Peyer's patch (tissue), 4 donors: ENCODE data around the gene DPEP1. TPM values are rescaled to one million over a fixed set of nuclear protein-coding genes. Genes with fewer than 3 reads are reported as not detected.
A peak's percentile ranks its signal among the peaks of the same experiment; 100 is the strongest.
"Not testable (repeated sequence)": the region's sequence is repeated elsewhere in the genome, so short reads cannot be mapped to it uniquely, and the experiment has no call there.

Experiments
- DNase-seq, 3 donors: peaks; one replicate each; pipeline ENCODE4 v3.0.0-alpha.2; 2017 to 2019
- H3K27ac ChIP-seq, 4 donors: fragments of 200-600 bp; sonication (generic); one replicate each; pipeline ENCODE4 v1.5.1; 2016 to 2019
- H3K27me3 ChIP-seq, 2 donors: fragments of 200-600 bp; sonication (generic); one replicate each; pipeline ENCODE4 v1.5.1; 2019
- H3K36me3 ChIP-seq, 3 donors: fragments of 200-600 bp; sonication (generic); one replicate each; pipeline ENCODE4 v1.5.1; 2016 to 2019
- H3K4me1 ChIP-seq, 4 donors: fragments of 200-600 bp; sonication (generic); one replicate each; pipeline ENCODE4 v1.5.1; 2016 to 2019
- H3K4me3 ChIP-seq, 4 donors: fragments of 200-600 bp; sonication (generic); 1 replicate in 3 of 4; 2 replicates in 1 of 4; pipeline ENCODE4 v1.5.1; 2016 to 2019; ENCODE audit warnings: mild to moderate bottlenecking in 1 of 4
- H3K9me3 ChIP-seq, 4 donors: fragments of 200-600 bp; sonication (generic); one replicate each; pipeline ENCODE4 v1.5.1; 2016 to 2019; ENCODE audit warnings: mild to moderate bottlenecking in 1 of 4
- POLR2A ChIP-seq, 2 donors: fragments of 450-650 bp; IDR thresholded peaks; one replicate each; pipeline ENCODE4 v1.5.1; 2017; ENCODE audit warnings: antibody characterized with exemption in 2 of 2, mild to moderate bottlenecking in 2 of 2, moderate library complexity in 2 of 2
- total RNA-seq, 4 donors: library from RNA; depleted of rRNA; stranded (reverse); fragments of >200 nt; gene quantifications; one replicate each; pipeline ENCODE4 v1.1.0, GENCODE V29; 2016
- TF ChIP-seq, protein P1 (sequence below), 6 experiments: fragments of 450-650 bp in 4 of 6; fragments of 200-600 bp in 2 of 6; sonication (generic) in 1 of 6; IDR thresholded peaks; one replicate each; pipeline ENCODE4 v1.5.1; 2017 to 2019; ENCODE audit warnings: antibody characterized with exemption in 6 of 6, mild to moderate bottlenecking in 3 of 6, moderate library complexity in 1 of 6

DPEP1 gene
- total RNA-seq, 4 donors from 2014 or later, result 272 to 3,324 (median 2,161) TPM

DNA sequence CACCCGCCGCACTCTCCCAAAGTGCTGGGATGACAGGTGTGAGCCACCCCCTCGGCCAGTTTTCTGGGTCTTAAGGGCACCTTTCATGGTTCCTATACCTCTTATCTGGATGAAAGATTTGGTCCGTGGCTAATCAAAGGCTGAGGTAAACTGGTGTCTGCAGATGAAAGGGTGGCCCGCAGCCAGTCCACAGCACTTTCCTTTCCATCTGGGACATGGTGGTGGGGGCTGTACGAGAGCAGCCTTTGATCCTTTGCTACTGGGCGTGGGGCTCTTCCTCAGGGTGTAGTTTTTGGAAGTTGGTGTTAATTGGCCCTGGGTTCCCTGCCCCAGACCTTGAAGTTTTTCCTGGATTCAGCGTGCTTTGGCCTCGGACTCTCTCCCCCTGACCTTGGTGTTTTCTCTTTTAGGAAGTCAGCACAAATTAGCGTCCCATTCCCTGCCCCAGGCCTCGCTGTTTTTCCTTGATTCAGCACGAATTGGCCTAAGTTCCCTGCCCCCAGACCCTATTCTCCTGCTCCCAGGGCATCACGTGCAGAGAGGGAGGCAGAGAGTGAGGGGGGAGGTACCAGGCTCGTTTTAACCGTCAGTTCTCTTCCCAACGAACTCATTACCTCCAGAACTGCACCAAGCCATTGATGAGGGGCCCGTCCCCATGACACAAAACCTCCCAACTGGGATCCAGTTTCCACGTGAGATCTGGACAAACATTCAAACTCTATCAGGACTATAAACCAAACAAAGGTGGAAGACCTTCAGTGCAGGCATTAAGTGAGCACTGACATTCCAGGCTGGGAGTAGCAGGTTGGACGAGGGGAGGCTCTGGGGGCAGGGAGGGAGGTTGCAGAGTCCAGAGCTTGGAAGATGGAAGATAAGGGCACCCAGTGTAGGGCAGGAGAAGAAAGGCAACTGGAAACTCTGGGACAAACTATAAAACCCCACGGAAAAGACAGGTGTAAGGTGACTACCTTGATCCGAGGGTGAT lies 11.6 kb downstream of the DPEP1 start:
- DNase-seq, result no peak
- H3K27ac ChIP-seq, result no peak overlapping the region

DNA sequence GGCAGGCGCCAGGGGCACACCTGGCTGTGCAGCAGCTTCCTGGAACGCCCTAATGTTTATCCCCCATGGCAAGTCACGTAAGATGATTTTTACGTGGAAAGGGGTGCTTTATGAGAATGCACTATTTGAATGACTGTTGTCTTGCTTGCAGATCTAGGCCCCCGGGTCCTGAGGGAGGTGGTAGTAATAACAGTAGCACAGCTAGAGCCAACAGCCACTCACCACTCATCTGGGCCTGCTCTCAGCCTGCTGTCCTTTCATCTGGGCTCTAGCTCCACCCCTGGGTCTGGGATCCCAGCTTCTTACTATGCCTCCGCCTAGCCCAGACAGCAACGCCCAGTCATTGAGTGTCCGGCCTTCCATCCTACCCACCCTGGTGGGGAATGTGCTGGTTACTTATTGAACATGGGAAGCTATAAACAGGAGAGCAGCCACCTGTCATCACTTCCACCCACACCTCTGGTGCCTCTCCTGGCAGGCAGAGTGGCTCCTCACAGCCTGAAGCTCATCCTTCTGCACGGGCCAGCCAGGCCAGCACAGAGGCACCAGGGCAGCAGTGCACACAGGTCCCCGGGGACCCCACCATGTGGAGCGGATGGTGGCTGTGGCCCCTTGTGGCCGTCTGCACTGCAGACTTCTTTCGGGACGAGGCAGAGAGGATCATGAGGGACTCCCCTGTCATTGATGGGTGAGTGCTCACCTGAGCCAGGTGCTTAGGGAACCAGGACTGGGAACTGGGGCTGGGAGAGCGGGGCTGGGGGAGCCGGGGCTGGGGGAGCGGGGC lies 16.6 kb downstream of the DPEP1 start:
- TF ChIP-seq, protein P1, sequence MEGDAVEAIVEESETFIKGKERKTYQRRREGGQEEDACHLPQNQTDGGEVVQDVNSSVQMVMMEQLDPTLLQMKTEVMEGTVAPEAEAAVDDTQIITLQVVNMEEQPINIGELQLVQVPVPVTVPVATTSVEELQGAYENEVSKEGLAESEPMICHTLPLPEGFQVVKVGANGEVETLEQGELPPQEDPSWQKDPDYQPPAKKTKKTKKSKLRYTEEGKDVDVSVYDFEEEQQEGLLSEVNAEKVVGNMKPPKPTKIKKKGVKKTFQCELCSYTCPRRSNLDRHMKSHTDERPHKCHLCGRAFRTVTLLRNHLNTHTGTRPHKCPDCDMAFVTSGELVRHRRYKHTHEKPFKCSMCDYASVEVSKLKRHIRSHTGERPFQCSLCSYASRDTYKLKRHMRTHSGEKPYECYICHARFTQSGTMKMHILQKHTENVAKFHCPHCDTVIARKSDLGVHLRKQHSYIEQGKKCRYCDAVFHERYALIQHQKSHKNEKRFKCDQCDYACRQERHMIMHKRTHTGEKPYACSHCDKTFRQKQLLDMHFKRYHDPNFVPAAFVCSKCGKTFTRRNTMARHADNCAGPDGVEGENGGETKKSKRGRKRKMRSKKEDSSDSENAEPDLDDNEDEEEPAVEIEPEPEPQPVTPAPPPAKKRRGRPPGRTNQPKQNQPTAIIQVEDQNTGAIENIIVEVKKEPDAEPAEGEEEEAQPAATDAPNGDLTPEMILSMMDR (IDR thresholded peaks at IDR 0.05), result peak in 3 of 6 experiments; percentile 8 to 28 (median 9)
- peak; percentile 97 to 98 for TF ChIP-seq POLR2A (IDR thresholded peaks at IDR 0.05)
- H3K27me3 ChIP-seq, result no peaks in the 10 kb centered on the region
- peak overlapping the region in 2 of 4 donors; percentile 70 to 89 for H3K27ac ChIP-seq
- H3K4me1 ChIP-seq, result peaks cover 0 to 14% (median 0%) of the 10 kb centered on the region in 4 donors
- DNase-seq, result peak in 2 of 3 donors; percentile 88 to 91
- H3K9me3 ChIP-seq, result no peaks in the 10 kb centered on the region
- peak overlapping the region in 3 of 4 donors; percentile 18 to 59 (median 53) for H3K4me3 ChIP-seq
- H3K36me3 ChIP-seq, result no peaks in the 10 kb centered on the region

More for the DNA sequence above, 11.6 kb downstream of the DPEP1 start:
- Histone ChIP-seq H3K4me3 (no peak overlapping the region), H3K36me3 (no peaks in the 10 kb centered on the region), H3K4me1 (peaks cover 0 to 25% (median 0%) of the 10 kb centered on the region in 4 donors), H3K9me3 (no peaks in the 10 kb centered on the region), H3K27me3 (no peaks in the 10 kb centered on the region)
- TF ChIP-seq, protein P1 (IDR thresholded peaks at IDR 0.05), result no peak
- TF ChIP-seq POLR2A (IDR thresholded peaks at IDR 0.05), result no peak

DNA sequence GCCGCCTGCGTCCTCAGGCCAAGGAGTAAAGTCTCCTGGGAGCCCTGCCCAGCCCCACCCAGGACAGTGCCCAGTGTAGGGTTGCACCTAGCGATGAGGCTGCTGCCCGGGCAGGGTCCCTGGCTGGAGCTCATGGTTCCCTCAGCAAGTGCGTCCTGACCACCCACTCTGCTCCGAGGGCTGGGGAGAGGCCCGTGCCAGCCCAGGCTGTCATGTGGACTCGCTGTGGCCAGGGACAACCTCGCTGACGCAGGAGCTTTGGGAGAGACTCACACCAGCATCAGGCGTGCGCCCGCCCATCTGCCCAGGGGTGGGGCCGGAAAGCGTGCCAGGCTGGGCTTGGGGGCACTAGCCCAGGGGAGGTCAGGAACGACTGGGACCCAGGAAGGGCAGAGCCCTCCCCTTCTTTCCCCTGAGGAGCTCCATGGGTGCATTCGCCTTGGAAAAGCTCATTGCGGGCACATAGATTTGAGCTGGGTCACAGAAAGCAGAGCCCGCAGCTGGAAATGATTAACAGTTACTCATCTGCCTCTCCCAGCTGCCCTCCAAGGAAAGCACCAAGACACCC lies 19.7 kb downstream of the DPEP1 start:
- peak overlapping the region in 3 of 4 donors; percentile 32 to 89 (median 70) for H3K27ac ChIP-seq
- peaks cover 0 to 13% (median 0%) of the 10 kb centered on the region in 4 donors for H3K4me1 ChIP-seq
- peak overlapping the region in 2 of 4 donors; percentile 53 to 59 for H3K4me3 ChIP-seq
- no peaks in the 10 kb centered on the region for H3K27me3 ChIP-seq
- H3K36me3 ChIP-seq, result peaks cover 0 to 27% (median 0%) of the 10 kb centered on the region in 3 donors
- H3K9me3 ChIP-seq, result no peaks in the 10 kb centered on the region
- DNase-seq, result peak in 2 of 3 donors; percentile 82 to 87
- TF ChIP-seq, protein P1 (IDR thresholded peaks at IDR 0.05), result no peak
- no peak for TF ChIP-seq POLR2A (IDR thresholded peaks at IDR 0.05)

DNA sequence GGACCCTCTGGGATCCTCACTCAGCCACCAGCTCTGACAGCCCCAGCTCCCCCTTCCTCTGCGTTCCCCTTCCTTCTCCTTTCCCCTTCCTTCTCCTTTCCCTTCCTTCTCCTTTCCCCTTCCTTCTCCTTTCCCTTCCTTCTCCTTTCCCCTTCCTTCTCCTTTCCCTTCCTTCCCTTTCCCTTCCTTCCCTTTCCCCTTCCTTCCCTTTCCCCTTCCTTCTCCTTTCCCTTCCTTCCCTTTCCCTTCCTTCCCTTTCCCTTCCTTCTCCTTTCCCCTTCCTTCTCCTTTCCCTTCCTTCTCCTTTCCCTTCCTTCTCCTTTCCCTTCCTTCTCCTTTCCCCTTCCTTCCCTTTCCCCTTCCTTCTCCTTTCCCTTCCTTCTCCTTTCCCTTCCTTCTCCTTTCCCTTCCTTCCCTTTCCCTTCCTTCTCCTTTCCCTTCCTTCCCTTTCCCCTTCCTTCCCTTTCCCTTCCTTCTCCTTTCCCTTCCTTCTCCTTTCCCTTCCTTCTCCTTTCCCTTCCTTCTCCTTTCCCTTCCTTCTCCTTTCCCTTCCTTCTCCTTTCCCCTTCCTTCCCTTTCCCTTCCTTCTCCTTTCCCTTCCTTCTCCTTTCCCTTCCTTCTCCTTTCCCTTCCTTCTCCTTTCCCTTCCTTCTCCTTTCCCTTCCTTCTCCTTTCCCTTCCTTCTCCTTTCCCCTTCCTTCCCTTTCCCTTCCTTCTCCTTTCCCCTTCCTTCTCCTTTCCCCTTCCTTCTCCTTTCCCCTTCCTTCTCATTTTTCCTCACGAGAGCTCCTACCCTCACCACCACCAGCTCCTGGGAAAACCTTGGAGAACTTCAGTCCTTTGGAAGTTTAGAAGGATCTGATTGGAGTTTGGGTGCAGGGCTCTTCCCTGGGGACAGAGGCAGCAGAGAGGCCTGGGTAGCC lies 21.3 kb downstream of the DPEP1 start:
- not testable (repeated sequence) for DNase-seq, H3K4me1 ChIP-seq, H3K4me3 ChIP-seq, H3K27ac ChIP-seq, H3K9me3 ChIP-seq, H3K27me3 ChIP-seq
- H3K36me3 ChIP-seq, result peaks cover 0 to 30% (median 0%) of the 10 kb centered on the region in 3 donors

DNA sequence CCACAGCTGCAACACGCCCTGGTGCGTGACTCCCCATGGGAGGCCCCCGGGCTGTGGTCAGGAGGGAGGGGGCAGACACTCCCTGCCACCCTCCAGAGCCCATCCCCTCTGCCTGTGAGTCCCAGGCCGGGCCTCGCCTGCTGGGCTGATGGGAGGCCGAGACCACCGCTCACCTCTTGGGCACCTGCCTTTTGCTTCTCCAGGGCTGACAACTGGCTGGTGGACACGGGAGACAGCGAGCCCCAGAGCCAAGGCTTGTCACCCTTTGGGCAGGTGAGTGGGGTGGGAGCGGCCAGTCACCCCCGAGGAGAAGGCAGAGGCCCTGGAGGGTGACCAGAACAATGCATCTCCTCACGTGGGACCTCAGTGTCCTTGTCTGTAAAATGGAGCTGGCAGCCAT lies 23.2 kb downstream of the DPEP1 start:
- no peaks in the 10 kb centered on the region for H3K27me3 ChIP-seq

More for the DNA sequence above, 23.2 kb downstream of the DPEP1 start:
- H3K4me1 ChIP-seq, result peaks cover 0 to 17% (median 4%) of the 10 kb centered on the region in 4 donors
- H3K36me3 ChIP-seq, result peaks cover 0 to 30% (median 0%) of the 10 kb centered on the region in 3 donors
- no peaks in the 10 kb centered on the region for H3K9me3 ChIP-seq
- DNase-seq, result no peak
- no peak overlapping the region for H3K4me3 ChIP-seq
- TF ChIP-seq, protein P1 (IDR thresholded peaks at IDR 0.05), result no peak
- no peak for TF ChIP-seq POLR2A (IDR thresholded peaks at IDR 0.05)
- H3K27ac ChIP-seq, result no peak overlapping the region
